Liver (tissue), 9 donors: ENCODE results near the gene EVL. TPM values are rescaled to one million over a fixed set of nuclear protein-coding genes. Genes with fewer than 3 reads are reported as not detected.

Experiments
- DNase-seq: peaks from one replicate; pipeline ENCODE4 v3.0.0-alpha.2; 2017; ENCODE audit warnings: low spot score
- H3K27ac ChIP-seq, 2 donors: one replicate each; pipeline ENCODE4 v1.7.0; 2013; ENCODE audit warnings: inconsistent platforms in 2 of 2, low read length in 2 of 2, control low read depth in 1 of 2, low read depth in 1 of 2, mild to moderate bottlenecking in 1 of 2
- H3K27me3 ChIP-seq, 4 donors: one replicate each; pipeline versions ENCODE4 v1.6.1 to v1.7.0; 2013; ENCODE audit warnings: low read length in 3 of 4, inconsistent platforms in 1 of 4, mild to moderate bottlenecking in 1 of 4, moderate library complexity in 1 of 4; ENCODE audit not compliant: control insufficient read depth in 4 of 4, insufficient read depth in 4 of 4
- H3K36me3 ChIP-seq, 4 donors: one replicate each; pipeline versions ENCODE4 v1.6.1 to v1.7.0; 2013; ENCODE audit warnings: low read length in 3 of 4, mild to moderate bottlenecking in 3 of 4, low read depth in 1 of 4, moderate library complexity in 1 of 4; ENCODE audit not compliant: control insufficient read depth in 4 of 4, insufficient read depth in 3 of 4
- H3K4me1 ChIP-seq, 4 donors: one replicate each; pipeline versions ENCODE4 v1.6.1 to v1.7.0; 2013; ENCODE audit warnings: low read length in 3 of 4, mild to moderate bottlenecking in 3 of 4, moderate library complexity in 1 of 4; ENCODE audit not compliant: control insufficient read depth in 4 of 4, insufficient read depth in 4 of 4
- H3K4me3 ChIP-seq, 3 donors: one replicate each; pipeline versions ENCODE4 v1.6.1 to v1.7.0; 2013; ENCODE audit warnings: low read length in 3 of 3, control low read depth in 1 of 3, low read depth in 1 of 3, mild to moderate bottlenecking in 1 of 3
- H3K9ac ChIP-seq, 2 donors: one replicate each; pipeline ENCODE4 v1.7.0; 2013; ENCODE audit warnings: low read length in 2 of 2, mild to moderate bottlenecking in 2 of 2, moderate library complexity in 2 of 2, control low read depth in 1 of 2, low read depth in 1 of 2
- H3K9me3 ChIP-seq, 4 donors: one replicate each; pipeline versions ENCODE4 v1.6.1 to v1.7.0; 2013; ENCODE audit warnings: low read length in 3 of 4; ENCODE audit not compliant: control insufficient read depth in 4 of 4
- ATF3 ChIP-seq: IDR thresholded peaks from 2 replicates; pipeline ENCODE4 v1.6.1; 2016; ENCODE audit warnings: antibody characterized with exemption
- FOXA1 ChIP-seq: IDR thresholded peaks from 2 replicates; pipeline ENCODE4 v1.6.1; 2016; ENCODE audit warnings: antibody characterized with exemption
- GABPA ChIP-seq, 2 donors: IDR thresholded peaks in 1 of 2; conservative IDR thresholded peaks in 1 of 2; 2 replicates each; pipeline ENCODE4 v1.6.1; 2016; ENCODE audit warnings: antibody characterized with exemption in 2 of 2, mild to moderate bottlenecking in 1 of 2, moderate library complexity in 1 of 2
- HNF4G ChIP-seq: IDR thresholded peaks from 2 replicates; pipeline ENCODE4 v1.6.1; 2016; ENCODE audit warnings: antibody characterized with exemption
- JUND ChIP-seq, 2 donors: IDR thresholded peaks; 2 replicates each; pipeline ENCODE4 v1.6.1; 2016; ENCODE audit warnings: antibody characterized with exemption in 2 of 2
- RAD21 ChIP-seq, 2 donors: IDR thresholded peaks; 2 replicates each; pipeline ENCODE4 v1.6.1; 2016; ENCODE audit warnings: antibody characterized with exemption in 2 of 2, mild to moderate bottlenecking in 2 of 2
- SP1 ChIP-seq: IDR thresholded peaks from 2 replicates; pipeline ENCODE4 v1.6.1; 2018; ENCODE audit warnings: antibody characterized with exemption, mild to moderate bottlenecking
- TAF1 ChIP-seq: conservative IDR thresholded peaks from 2 replicates; pipeline ENCODE4 v1.6.1; 2016; ENCODE audit warnings: antibody characterized with exemption, mild to moderate bottlenecking
- ZBTB33 ChIP-seq: IDR thresholded peaks from 2 replicates; pipeline ENCODE4 v1.6.1; 2016; ENCODE audit warnings: antibody characterized with exemption
- WGBS: extraction: QIAGEN DNeasy Blood & Tissue Kit; methylation state at CpG from one replicate; pipeline ENCODE4 v1.1.7; 2013; 5-methylcytosine and 5-hydroxymethylcytosine counted together
- polyA plus RNA-seq, 2 donors: library from polyadenylated mRNA; stranded (reverse) in 1 of 2; unstranded in 1 of 2; fragments of 200-250 nt in 1 of 2; fragments of >200 nt in 1 of 2; fragmentation: Nextera tagmentation in 1 of 2; extraction: Ambion mirVana in 1 of 2; gene quantifications; one replicate each; pipeline versions ENCODE4 v1.2.1 to v1.2.3, GENCODE V29; 2013 to 2015
- total RNA-seq, 2 donors: library from RNA; depleted of rRNA; stranded (reverse); fragments of >200 nt; gene quantifications; one replicate each; pipeline ENCODE4 v1.2.3, GENCODE V29; 2014
- TF ChIP-seq, protein P1 (sequence below): IDR thresholded peaks from 2 replicates; pipeline ENCODE4 v1.6.1; 2016; ENCODE audit warnings: antibody characterized with exemption, mild to moderate bottlenecking
- TF ChIP-seq, protein P2 (sequence below): fragments of 150-350 bp; IDR thresholded peaks from 2 replicates; pipeline ENCODE4 v1.5.1; 2017; ENCODE audit warnings: improper control_type of control experiment, low read depth, low read length; ENCODE audit not compliant: missing input control
- donor health status: healthy.
- donor health status: healthy.
- donor health status: healthy.
- donor health status: healthy.
- donor health status: healthy.

Gene EVL
- total and polyA plus RNA-seq, 4 donors = 11.3 to 85.9 (median 33.9) TPM

DNA sequence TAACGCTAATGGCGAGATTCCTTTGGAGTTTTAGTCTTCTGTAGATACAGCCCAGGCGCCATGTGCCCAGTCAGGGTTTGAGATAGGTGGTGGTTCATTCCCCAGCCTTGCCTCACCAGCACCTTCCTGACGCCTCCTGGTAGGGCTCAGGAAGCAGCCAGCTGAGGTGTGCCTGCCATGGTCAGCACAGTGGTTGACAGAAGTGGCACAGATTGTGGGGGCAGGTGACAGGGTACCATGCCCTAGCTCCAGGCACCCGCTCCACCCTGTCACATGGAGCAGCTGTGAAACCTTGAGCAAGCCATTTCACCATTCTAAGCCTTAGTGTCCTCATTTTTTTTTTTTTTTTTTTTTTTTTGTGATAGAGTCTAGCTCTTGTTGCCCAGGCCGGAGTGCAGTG, 45.6 kb downstream of the EVL start (continued):
- TF ChIP-seq, protein P1, sequence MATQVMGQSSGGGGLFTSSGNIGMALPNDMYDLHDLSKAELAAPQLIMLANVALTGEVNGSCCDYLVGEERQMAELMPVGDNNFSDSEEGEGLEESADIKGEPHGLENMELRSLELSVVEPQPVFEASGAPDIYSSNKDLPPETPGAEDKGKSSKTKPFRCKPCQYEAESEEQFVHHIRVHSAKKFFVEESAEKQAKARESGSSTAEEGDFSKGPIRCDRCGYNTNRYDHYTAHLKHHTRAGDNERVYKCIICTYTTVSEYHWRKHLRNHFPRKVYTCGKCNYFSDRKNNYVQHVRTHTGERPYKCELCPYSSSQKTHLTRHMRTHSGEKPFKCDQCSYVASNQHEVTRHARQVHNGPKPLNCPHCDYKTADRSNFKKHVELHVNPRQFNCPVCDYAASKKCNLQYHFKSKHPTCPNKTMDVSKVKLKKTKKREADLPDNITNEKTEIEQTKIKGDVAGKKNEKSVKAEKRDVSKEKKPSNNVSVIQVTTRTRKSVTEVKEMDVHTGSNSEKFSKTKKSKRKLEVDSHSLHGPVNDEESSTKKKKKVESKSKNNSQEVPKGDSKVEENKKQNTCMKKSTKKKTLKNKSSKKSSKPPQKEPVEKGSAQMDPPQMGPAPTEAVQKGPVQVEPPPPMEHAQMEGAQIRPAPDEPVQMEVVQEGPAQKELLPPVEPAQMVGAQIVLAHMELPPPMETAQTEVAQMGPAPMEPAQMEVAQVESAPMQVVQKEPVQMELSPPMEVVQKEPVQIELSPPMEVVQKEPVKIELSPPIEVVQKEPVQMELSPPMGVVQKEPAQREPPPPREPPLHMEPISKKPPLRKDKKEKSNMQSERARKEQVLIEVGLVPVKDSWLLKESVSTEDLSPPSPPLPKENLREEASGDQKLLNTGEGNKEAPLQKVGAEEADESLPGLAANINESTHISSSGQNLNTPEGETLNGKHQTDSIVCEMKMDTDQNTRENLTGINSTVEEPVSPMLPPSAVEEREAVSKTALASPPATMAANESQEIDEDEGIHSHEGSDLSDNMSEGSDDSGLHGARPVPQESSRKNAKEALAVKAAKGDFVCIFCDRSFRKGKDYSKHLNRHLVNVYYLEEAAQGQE = no peak
- TF ChIP-seq HNF4G = no peak
- TF ChIP-seq ZBTB33 = no peak
- no peak for TF ChIP-seq ATF3

GRCh38 chr14:100111931-100112704, 46.9 kb downstream of the EVL start:
- H3K4me3 ChIP-seq = no peak overlapping the region
- no peak overlapping the region for H3K9ac ChIP-seq
- WGBS = 92% methylated on average over 11 of the region's 11 CpGs
- no peak for DNase-seq
- TF ChIP-seq JUND (IDR thresholded peaks at IDR 0.05) = no peak
- TF ChIP-seq, protein P2, sequence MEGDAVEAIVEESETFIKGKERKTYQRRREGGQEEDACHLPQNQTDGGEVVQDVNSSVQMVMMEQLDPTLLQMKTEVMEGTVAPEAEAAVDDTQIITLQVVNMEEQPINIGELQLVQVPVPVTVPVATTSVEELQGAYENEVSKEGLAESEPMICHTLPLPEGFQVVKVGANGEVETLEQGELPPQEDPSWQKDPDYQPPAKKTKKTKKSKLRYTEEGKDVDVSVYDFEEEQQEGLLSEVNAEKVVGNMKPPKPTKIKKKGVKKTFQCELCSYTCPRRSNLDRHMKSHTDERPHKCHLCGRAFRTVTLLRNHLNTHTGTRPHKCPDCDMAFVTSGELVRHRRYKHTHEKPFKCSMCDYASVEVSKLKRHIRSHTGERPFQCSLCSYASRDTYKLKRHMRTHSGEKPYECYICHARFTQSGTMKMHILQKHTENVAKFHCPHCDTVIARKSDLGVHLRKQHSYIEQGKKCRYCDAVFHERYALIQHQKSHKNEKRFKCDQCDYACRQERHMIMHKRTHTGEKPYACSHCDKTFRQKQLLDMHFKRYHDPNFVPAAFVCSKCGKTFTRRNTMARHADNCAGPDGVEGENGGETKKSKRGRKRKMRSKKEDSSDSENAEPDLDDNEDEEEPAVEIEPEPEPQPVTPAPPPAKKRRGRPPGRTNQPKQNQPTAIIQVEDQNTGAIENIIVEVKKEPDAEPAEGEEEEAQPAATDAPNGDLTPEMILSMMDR = no peak
- no peak for TF ChIP-seq FOXA1
- no peak for TF ChIP-seq RAD21 (IDR thresholded peaks at IDR 0.05)
- TF ChIP-seq TAF1 = no peak
- no peak for TF ChIP-seq GABPA (IDR thresholded peaks at IDR 0.05 in 1 of 2, conservative IDR thresholded peaks at IDR 0.05 in 1 of 2)
- TF ChIP-seq ZBTB33 = no peak
- TF ChIP-seq ATF3 = no peak
- TF ChIP-seq SP1 = no peak
- TF ChIP-seq HNF4G = no peak
- H3K36me3 ChIP-seq = peaks cover 0 to 6% (median 2%) of the 10 kb centered on the region in 4 donors
- no peaks in the 10 kb centered on the region for H3K27me3 ChIP-seq
- H3K27ac ChIP-seq = no peak overlapping the region
- no peaks in the 10 kb centered on the region for H3K9me3 ChIP-seq
- no peaks in the 10 kb centered on the region for H3K4me1 ChIP-seq
